Neural crest cell (in vitro differentiated cells): ENCODE results near the gene TMEM235. TPM values are rescaled to one million over a fixed set of nuclear protein-coding genes. Genes with fewer than 3 reads are reported as not detected.

Source experiments
- DNase-seq: peaks from one replicate; pipeline ENCODE4 v3.0.0; 2021; ENCODE audit warnings: low read depth, mixed read lengths, low spot score
- H3K27ac Mint-ChIP-seq: one replicate; pipeline ENCODE4 v1.8.0; 2021; ENCODE audit warnings: mild to moderate bottlenecking, mixed read lengths; ENCODE audit not compliant: unreplicated experiment
- H3K27me3 Mint-ChIP-seq: 2 replicates; pipeline ENCODE4 v1.8.0; 2021; ENCODE audit warnings: low read depth, mild to moderate bottlenecking, mixed read lengths
- H3K36me3 Mint-ChIP-seq: 2 replicates; pipeline ENCODE4 v1.8.0; 2021; ENCODE audit warnings: low read depth, mild to moderate bottlenecking, mixed read lengths
- H3K4me1 Mint-ChIP-seq: 2 replicates; pipeline ENCODE4 v1.8.0; 2021; ENCODE audit warnings: mixed read lengths
- H3K4me3 Mint-ChIP-seq: one replicate; pipeline ENCODE4 v1.8.0; 2021; ENCODE audit warnings: mild to moderate bottlenecking, mixed read lengths
- H3K9me3 Mint-ChIP-seq: 2 replicates; pipeline ENCODE4 v1.8.0; 2021; ENCODE audit warnings: mixed read lengths
- CTCF ChIP-seq: fragments of 200-600 bp; sonication (generic); conservative IDR thresholded peaks from 2 replicates; pipeline ENCODE4 v1.5.0; 2021; ENCODE audit warnings: antibody characterized with exemption, mild to moderate bottlenecking
- long read RNA-seq: library from polyadenylated mRNA; unstranded; transcript quantifications from one replicate; pipeline ENCODE4 v2.0.0, GENCODE V29; 2020
- total RNA-seq: library from RNA; stranded (reverse); gene quantifications from 2 replicates; pipeline ENCODE4 v1.2.1, GENCODE V29; 2021

The TMEM235 gene
- not detected in 2 replicates for total RNA-seq
- long read RNA-seq: 0 reads

GRCh38 chr17:78230996-78231935 is at the start of gene TMEM235:
Gene TMEM235, plus strand, starts transcription at chr17:78231631. Its CDS starts 393 bp downstream, at chr17:78232024.
- H3K4me1 Mint-ChIP-seq: no peaks in the 10 kb centered on the region
- H3K27me3 Mint-ChIP-seq: peaks cover 45% of the 10 kb centered on the region
- no peak for TF ChIP-seq CTCF
- H3K27ac Mint-ChIP-seq: no peak within 1 kb of the TSS
- no peaks in the 10 kb centered on the region for H3K9me3 Mint-ChIP-seq
- no peaks in the 10 kb centered on the region for H3K36me3 Mint-ChIP-seq
- peak within 1 kb of the TSS; percentile 6 for H3K4me3 Mint-ChIP-seq
- DNase-seq: no peak

- H3K9me3 Mint-ChIP-seq: peaks cover 3% of the 10 kb centered on the region
- DNase-seq: no peak
- H3K4me1 Mint-ChIP-seq: peaks cover 37% of the 10 kb centered on the region
- peak overlapping the region; percentile 35 for H3K27ac Mint-ChIP-seq
- no peak for TF ChIP-seq CTCF
- no peaks in the 10 kb centered on the region for H3K27me3 Mint-ChIP-seq
- peaks cover 19% of the 10 kb centered on the region for H3K36me3 Mint-ChIP-seq
- H3K4me3 Mint-ChIP-seq: peak overlapping the region; percentile 44
Observed at GRCh38 chr17:78182504-78182903, 48.9 kb upstream of the TMEM235 start.

- Mint-ChIP-seq H3K4me3 (peak overlapping the region; percentile 81), H3K36me3 (peaks cover 14% of the 10 kb centered on the region), H3K9me3 (peaks cover 3% of the 10 kb centered on the region), H3K4me1 (peaks cover 43% of the 10 kb centered on the region), H3K27ac (no peak overlapping the region), H3K27me3 (no peaks in the 10 kb centered on the region)
- no peak for DNase-seq
- no peak for TF ChIP-seq CTCF
Observed at GRCh38 chr17:78183916-78184315, 47.5 kb upstream of the TMEM235 start.

- no peak for TF ChIP-seq CTCF
- no peak for DNase-seq
- Mint-ChIP-seq H3K27ac (peak overlapping the region; percentile 38), H3K9me3 (peaks cover 3% of the 10 kb centered on the region), H3K4me1 (peaks cover 43% of the 10 kb centered on the region), H3K4me3 (peak overlapping the region; percentile 86), H3K36me3 (peaks cover 13% of the 10 kb centered on the region), H3K27me3 (no peaks in the 10 kb centered on the region)
Observed at GRCh38 chr17:78184351-78184750, 47.1 kb upstream of the TMEM235 start.

GRCh38 chr17:78184868-78185267 is 46.6 kb upstream of the TMEM235 start:
- peak overlapping the region; percentile 93 for H3K27ac Mint-ChIP-seq
- peaks cover 43% of the 10 kb centered on the region for H3K4me1 Mint-ChIP-seq
- DNase-seq: no peak
- no peaks in the 10 kb centered on the region for H3K27me3 Mint-ChIP-seq
- no peak for TF ChIP-seq CTCF
- peak overlapping the region; percentile 86 for H3K4me3 Mint-ChIP-seq
- peaks cover 3% of the 10 kb centered on the region for H3K9me3 Mint-ChIP-seq
- H3K36me3 Mint-ChIP-seq: peaks cover 13% of the 10 kb centered on the region
